ENCODE measurements around the gene NEU1.
"Not testable (repeated sequence)": the region's sequence is repeated elsewhere in the genome, so short reads cannot be mapped to it uniquely, and the experiment has no call there.

DNA sequence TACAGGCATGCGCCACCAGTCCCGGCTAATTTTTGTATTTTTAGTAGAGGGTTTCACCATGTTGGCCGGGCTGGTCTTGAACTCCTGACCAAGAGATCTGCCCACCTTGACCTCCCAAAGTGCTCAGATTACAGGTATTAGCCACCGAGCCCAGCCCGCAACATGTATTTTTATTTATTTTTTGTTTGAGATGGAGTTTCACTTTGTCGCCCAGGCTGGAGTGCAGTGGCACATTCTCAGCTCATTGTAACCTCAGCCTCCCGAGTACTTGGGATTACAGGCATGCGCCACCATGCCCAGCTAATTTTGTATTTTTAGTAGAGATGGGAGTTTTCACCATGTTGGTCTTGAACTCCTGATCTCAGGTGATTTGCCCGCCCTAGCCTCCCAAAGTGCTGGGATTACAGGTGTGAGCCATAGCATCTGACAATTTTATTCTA is 24.5 kb downstream of the NEU1 start:
- TF ChIP-seq, protein P1, sequence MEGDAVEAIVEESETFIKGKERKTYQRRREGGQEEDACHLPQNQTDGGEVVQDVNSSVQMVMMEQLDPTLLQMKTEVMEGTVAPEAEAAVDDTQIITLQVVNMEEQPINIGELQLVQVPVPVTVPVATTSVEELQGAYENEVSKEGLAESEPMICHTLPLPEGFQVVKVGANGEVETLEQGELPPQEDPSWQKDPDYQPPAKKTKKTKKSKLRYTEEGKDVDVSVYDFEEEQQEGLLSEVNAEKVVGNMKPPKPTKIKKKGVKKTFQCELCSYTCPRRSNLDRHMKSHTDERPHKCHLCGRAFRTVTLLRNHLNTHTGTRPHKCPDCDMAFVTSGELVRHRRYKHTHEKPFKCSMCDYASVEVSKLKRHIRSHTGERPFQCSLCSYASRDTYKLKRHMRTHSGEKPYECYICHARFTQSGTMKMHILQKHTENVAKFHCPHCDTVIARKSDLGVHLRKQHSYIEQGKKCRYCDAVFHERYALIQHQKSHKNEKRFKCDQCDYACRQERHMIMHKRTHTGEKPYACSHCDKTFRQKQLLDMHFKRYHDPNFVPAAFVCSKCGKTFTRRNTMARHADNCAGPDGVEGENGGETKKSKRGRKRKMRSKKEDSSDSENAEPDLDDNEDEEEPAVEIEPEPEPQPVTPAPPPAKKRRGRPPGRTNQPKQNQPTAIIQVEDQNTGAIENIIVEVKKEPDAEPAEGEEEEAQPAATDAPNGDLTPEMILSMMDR (IDR thresholded peaks at IDR 0.05 in 4 of 5, conservative IDR thresholded peaks at IDR 0.05 in 1 of 5): not testable (repeated sequence)
- TF ChIP-seq POLR2A (IDR thresholded peaks at IDR 0.05): not testable (repeated sequence)

Data from gastrocnemius medialis (tissue), 4 donors.